Measurements from ENCODE around the gene PASK.
"Not testable (repeated sequence)": the region's sequence is repeated elsewhere in the genome, so short reads cannot be mapped to it uniquely, and the experiment has no call there.

The PASK gene

DNA sequence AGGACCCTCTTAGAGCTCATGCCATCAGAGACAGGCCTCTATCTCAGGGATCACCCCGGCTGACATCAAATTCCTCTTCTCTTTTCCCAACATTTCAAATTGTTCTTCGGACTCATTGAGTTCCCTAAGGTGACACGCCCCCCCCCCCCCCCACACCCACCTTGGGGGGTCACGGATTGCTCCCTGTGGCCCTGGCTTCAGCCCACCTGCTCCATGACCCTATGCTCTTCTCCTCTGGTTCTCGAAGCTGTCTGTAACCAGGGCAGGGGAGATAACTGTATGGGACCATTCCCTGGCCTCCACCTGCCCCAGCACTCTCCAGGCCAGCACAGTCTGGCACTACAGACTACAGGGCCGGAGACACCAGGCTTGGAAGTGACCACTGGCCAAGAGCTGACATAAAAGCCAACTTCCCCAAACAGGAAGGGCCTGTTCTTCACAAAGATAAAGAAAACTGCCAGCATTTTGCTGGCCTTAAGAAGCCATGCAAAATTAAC lies 54.3 kb downstream of the PASK start:
- H3K9ac ChIP-seq (ENCODE audit: low read depth, low read length): peak overlapping the region; percentile 33; the same call in 1 of the 2 replicates
- H3K4me1 ChIP-seq (ENCODE audit: insufficient read depth, low read length): peaks cover 11% of the 10 kb centered on the region
- H3K27ac ChIP-seq (ENCODE audit: low read length): no peak overlapping the region
- H3K27me3 ChIP-seq (ENCODE audit: insufficient read depth, low read length): no peaks in the 10 kb centered on the region
- no peaks in the 10 kb centered on the region for H3K9me3 ChIP-seq (ENCODE audit: insufficient read depth, low read depth, low read length)
- peaks cover 85% of the 10 kb centered on the region for H3K36me3 ChIP-seq (ENCODE audit: insufficient read depth, low read depth, low read length)
- H3K4me3 ChIP-seq (ENCODE audit: low read length): no peak overlapping the region

DNA sequence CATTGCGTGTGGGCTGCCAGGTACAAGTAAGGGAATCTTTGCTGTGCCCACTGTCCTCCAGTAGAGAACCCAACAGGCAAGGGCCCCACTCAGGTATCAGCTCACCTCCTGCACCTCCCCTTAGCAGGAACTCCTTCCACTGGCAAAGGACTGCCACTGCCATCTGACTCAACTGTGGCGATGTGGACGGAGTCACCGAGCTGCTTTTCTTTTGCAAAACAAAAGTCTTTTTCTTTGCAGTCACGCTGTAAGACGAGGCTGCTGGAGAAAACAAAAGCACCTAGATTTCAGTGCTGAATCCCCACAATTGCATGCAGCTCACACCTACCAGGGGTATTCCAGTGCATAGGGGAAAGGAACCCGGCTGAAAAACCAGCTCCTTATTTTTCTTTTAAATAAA lies 55.1 kb downstream of the PASK start:
- peak overlapping the region; percentile 33; the same call in 1 of the 2 replicates for H3K9ac ChIP-seq (ENCODE audit: low read depth, low read length)
- no peaks in the 10 kb centered on the region for H3K27me3 ChIP-seq (ENCODE audit: insufficient read depth, low read length)
- H3K27ac ChIP-seq (ENCODE audit: low read length): no peak overlapping the region
- no peak overlapping the region for H3K4me3 ChIP-seq (ENCODE audit: low read length)
- peaks cover 85% of the 10 kb centered on the region for H3K36me3 ChIP-seq (ENCODE audit: insufficient read depth, low read depth, low read length)
- H3K9me3 ChIP-seq (ENCODE audit: insufficient read depth, low read depth, low read length): no peaks in the 10 kb centered on the region
- H3K4me1 ChIP-seq (ENCODE audit: insufficient read depth, low read length): peaks cover 11% of the 10 kb centered on the region

DNA sequence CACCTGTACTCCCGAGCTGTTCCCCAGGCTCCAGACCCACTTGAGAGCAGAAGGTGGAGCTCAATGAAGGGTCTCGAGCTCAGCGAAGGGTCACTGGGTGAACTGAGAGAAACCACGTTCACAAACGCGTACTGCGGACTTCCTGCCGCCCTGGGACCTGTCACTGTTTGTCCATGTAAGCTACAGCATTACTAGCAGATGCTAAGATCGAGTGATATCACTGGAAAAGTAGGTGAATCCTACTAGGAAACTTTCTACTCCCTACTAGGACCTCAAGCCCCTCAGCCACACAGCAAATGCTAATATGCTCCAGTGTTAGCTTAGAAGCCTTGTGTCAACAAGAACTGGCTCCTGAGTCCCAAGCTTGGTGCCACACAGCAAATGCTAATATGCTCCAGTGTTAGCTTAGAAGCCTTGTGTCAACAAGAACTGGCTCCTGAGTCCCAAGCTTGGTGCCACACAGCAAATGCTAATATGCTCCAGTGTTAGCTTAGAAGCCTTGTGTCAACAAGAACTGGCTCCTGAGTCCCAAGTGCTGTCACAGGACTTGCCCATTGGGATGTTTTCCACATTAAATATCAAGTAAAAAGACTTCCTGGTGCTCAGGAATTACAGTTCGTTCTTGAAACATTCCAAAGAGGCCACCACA lies 56.0 kb downstream of the PASK start:
- not testable (repeated sequence) for H3K4me3 ChIP-seq (ENCODE audit: low read length); H3K9ac ChIP-seq (ENCODE audit: low read depth, low read length); H3K9me3 ChIP-seq (ENCODE audit: insufficient read depth, low read depth, low read length); H3K27ac ChIP-seq (ENCODE audit: low read length); H3K27me3 ChIP-seq (ENCODE audit: insufficient read depth, low read length)
- H3K4me1 ChIP-seq (ENCODE audit: insufficient read depth, low read length): peaks cover 11% of the 10 kb centered on the region
- H3K36me3 ChIP-seq (ENCODE audit: insufficient read depth, low read depth, low read length): peaks cover 88% of the 10 kb centered on the region

GRCh38 chr2:241092677-241093076 lies 56.6 kb downstream of the PASK start:
- Histone ChIP-seq H3K9me3 (ENCODE audit: insufficient read depth, low read depth, low read length) (no peaks in the 10 kb centered on the region), H3K4me1 (ENCODE audit: insufficient read depth, low read length) (peaks cover 11% of the 10 kb centered on the region), H3K36me3 (ENCODE audit: insufficient read depth, low read depth, low read length) (peaks cover 88% of the 10 kb centered on the region), H3K4me3 (ENCODE audit: low read length) (no peak overlapping the region), H3K9ac (ENCODE audit: low read depth, low read length) (no peak overlapping the region), H3K27ac (ENCODE audit: low read length) (no peak overlapping the region), H3K27me3 (ENCODE audit: insufficient read depth, low read length) (no peaks in the 10 kb centered on the region)

- Histone ChIP-seq H3K4me1 (ENCODE audit: insufficient read depth, low read length) (peaks cover 11% of the 10 kb centered on the region), H3K9me3 (ENCODE audit: insufficient read depth, low read depth, low read length) (no peaks in the 10 kb centered on the region), H3K27me3 (ENCODE audit: insufficient read depth, low read length) (no peaks in the 10 kb centered on the region), H3K9ac (ENCODE audit: low read depth, low read length) (no peak overlapping the region), H3K4me3 (ENCODE audit: low read length) (no peak overlapping the region), H3K36me3 (ENCODE audit: insufficient read depth, low read depth, low read length) (peaks cover 88% of the 10 kb centered on the region), H3K27ac (ENCODE audit: low read length) (no peak overlapping the region)
These were observed 57.4 kb downstream of the PASK start for GRCh38 chr2:241091734-241092445.

DNA sequence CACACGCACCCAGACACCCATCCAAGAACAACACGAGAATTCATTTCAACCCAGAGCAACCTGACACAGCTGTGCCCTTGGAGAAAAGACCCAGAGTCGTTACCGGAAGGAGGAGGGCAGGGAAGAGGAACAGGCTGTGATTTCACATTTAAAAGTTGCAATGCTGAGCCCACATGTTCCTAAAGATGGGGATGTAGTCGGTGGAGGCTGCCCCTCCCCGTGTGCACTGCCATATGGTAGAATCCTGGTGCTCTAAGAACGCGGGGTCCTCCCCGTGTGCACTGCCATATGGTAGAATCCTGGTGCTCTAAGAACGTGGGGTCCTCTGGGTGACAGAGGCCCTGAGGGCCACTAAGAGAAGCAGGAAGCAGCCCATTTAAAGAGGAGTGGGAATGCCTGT lies 58.1 kb downstream of the PASK start:
- no peaks in the 10 kb centered on the region for H3K27me3 ChIP-seq (ENCODE audit: insufficient read depth, low read length)
- H3K36me3 ChIP-seq (ENCODE audit: insufficient read depth, low read depth, low read length): peaks cover 88% of the 10 kb centered on the region
- no peaks in the 10 kb centered on the region for H3K9me3 ChIP-seq (ENCODE audit: insufficient read depth, low read depth, low read length)
- no peak overlapping the region for H3K9ac ChIP-seq (ENCODE audit: low read depth, low read length)
- no peak overlapping the region for H3K4me3 ChIP-seq (ENCODE audit: low read length)
- peaks cover 11% of the 10 kb centered on the region for H3K4me1 ChIP-seq (ENCODE audit: insufficient read depth, low read length)
- H3K27ac ChIP-seq (ENCODE audit: low read length): no peak overlapping the region

GRCh38 chr2:241088791-241089732 lies 60.2 kb downstream of the PASK start:
- no peaks in the 10 kb centered on the region for H3K9me3 ChIP-seq (ENCODE audit: insufficient read depth, low read depth, low read length)
- H3K36me3 ChIP-seq (ENCODE audit: insufficient read depth, low read depth, low read length): peaks cover 76% of the 10 kb centered on the region
- peaks cover 5% of the 10 kb centered on the region; the same call in 1 of the 2 replicates for H3K4me1 ChIP-seq (ENCODE audit: insufficient read depth, low read length)
- no peak overlapping the region for H3K4me3 ChIP-seq (ENCODE audit: low read length)
- H3K27me3 ChIP-seq (ENCODE audit: insufficient read depth, low read length): no peaks in the 10 kb centered on the region
- no peak overlapping the region for H3K27ac ChIP-seq (ENCODE audit: low read length)
- no peak overlapping the region for H3K9ac ChIP-seq (ENCODE audit: low read depth, low read length)

DNA sequence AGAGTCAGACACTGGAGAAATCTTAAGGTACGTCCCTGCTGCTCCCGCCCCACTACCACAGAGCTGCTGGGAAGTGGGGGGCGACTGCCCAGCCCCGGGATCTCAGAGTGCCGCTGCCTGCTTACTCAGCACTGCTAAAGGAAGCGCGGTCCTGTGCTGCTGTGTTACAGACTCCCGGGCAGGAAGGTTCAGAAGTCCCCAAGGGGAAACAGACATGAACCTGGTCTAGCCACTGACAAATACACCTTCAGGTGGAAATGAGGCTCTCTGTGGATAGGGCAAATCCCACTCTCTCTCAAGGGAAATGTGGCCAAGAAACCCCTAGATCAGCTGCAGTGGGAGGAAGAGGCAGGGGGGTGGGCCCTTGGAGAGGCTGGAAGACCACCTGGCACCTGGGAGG lies 60.9 kb downstream of the PASK start:
- Histone ChIP-seq H3K4me1 (ENCODE audit: insufficient read depth, low read length) (no peaks in the 10 kb centered on the region), H3K9me3 (ENCODE audit: insufficient read depth, low read depth, low read length) (no peaks in the 10 kb centered on the region), H3K27me3 (ENCODE audit: insufficient read depth, low read length) (no peaks in the 10 kb centered on the region), H3K4me3 (ENCODE audit: low read length) (no peak overlapping the region), H3K27ac (ENCODE audit: low read length) (no peak overlapping the region), H3K36me3 (ENCODE audit: insufficient read depth, low read depth, low read length) (peaks cover 69% of the 10 kb centered on the region), H3K9ac (ENCODE audit: low read depth, low read length) (no peak overlapping the region)

DNA sequence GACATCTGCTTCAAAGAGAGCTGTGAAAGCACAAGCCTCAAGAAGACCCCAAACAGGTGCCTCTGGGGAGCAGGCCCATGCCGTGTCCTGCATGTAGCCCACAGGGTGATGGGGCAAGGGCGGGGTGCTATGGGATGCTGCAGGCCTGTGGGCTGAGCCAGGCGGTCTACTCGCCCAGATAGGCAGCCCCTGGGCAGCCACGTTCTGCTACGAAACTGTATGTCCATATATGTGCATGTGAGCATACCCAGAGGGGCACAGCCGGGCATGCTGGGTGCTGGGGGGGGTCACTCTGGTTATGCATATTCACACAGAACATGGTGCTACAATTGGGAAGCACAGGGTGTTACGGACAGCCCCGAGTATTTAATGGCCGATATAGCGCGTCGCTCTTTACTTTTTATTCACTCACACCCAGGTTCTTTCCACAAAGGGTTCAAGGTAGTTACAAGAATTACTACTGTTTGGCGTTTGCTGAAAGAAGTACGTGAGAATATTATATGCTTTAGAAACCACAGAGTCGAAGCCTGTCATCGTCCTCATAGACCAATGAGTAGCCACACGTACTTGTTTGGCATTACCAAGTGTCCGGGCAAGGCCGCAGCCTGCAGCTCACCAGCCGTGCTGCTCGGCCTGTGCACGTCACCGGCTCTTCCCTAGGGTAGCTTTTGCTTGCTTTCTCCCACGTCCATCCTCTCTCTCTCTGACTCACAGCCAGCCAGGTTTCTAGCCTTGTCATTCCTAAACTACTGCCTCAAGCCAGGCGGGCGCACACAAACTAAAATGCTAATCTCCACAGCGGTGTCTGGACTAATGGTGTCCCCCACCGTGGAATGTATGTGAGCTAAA lies 61.6 kb downstream of the PASK start:
- no peak overlapping the region for H3K4me3 ChIP-seq (ENCODE audit: low read length)
- no peaks in the 10 kb centered on the region for H3K9me3 ChIP-seq (ENCODE audit: insufficient read depth, low read depth, low read length)
- H3K36me3 ChIP-seq (ENCODE audit: insufficient read depth, low read depth, low read length): peaks cover 64% of the 10 kb centered on the region
- H3K4me1 ChIP-seq (ENCODE audit: insufficient read depth, low read length): no peaks in the 10 kb centered on the region
- H3K27me3 ChIP-seq (ENCODE audit: insufficient read depth, low read length): no peaks in the 10 kb centered on the region
- no peak overlapping the region for H3K9ac ChIP-seq (ENCODE audit: low read depth, low read length)
- no peak overlapping the region for H3K27ac ChIP-seq (ENCODE audit: low read length)

DNA sequence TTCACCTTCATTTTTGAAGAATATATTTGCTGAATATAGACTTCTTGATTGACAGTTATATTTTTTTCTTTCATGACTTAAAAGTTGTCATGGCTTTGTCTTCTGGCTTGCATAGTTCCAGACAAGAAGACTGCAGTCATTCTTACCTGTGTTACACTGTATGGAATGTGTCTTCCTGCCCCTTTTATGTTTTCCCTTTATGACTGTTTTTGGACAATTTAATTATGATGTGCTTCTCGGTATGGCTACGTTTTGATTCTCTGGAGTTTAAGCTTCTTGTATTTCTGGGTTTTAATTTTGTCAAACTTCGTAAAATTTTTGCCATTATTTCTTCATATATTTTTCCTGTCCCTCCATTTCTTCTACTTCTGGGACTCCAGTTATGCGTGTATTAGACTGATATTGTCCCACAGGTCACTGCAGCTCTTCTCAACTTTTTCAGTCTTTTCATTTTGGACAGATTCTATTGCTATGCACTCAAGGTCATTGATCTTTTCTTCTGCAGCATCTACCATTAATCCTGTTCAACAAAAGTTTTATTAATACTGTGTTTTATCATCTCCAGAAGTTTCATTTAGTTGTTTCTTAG lies 64.3 kb downstream of the PASK start:
- H3K9ac ChIP-seq (ENCODE audit: low read depth, low read length): no peak overlapping the region
- peaks cover 39% of the 10 kb centered on the region for H3K36me3 ChIP-seq (ENCODE audit: insufficient read depth, low read depth, low read length)
- H3K27me3 ChIP-seq (ENCODE audit: insufficient read depth, low read length): no peaks in the 10 kb centered on the region
- H3K4me3 ChIP-seq (ENCODE audit: low read length): no peak overlapping the region
- H3K27ac ChIP-seq (ENCODE audit: low read length): no peak overlapping the region
- no peaks in the 10 kb centered on the region for H3K4me1 ChIP-seq (ENCODE audit: insufficient read depth, low read length)
- H3K9me3 ChIP-seq (ENCODE audit: insufficient read depth, low read depth, low read length): no peaks in the 10 kb centered on the region

DNA sequence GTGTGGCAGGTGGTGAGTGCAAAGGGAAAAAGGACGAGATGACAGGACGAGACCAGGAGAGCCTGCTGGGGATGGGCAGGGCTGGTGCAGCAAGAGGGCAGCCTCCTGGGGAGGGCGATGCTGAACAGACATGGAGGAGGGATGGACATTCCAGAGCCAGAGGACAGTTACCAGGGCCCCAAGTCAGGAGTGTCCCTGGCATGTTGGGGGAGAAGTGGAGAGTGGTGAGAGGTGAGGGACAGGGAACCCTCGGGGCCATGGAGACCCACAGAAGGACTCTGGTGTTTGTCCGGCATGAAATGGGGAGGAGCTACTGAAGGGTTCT lies 66.2 kb downstream of the PASK start:
- Histone ChIP-seq H3K4me1 (ENCODE audit: insufficient read depth, low read length) (no peaks in the 10 kb centered on the region), H3K27me3 (ENCODE audit: insufficient read depth, low read length) (no peaks in the 10 kb centered on the region), H3K27ac (ENCODE audit: low read length) (no peak overlapping the region), H3K9ac (ENCODE audit: low read depth, low read length) (no peak overlapping the region), H3K4me3 (ENCODE audit: low read length) (no peak overlapping the region), H3K9me3 (ENCODE audit: insufficient read depth, low read depth, low read length) (no peaks in the 10 kb centered on the region), H3K36me3 (ENCODE audit: insufficient read depth, low read depth, low read length) (peaks cover 20% of the 10 kb centered on the region)

Measured in iPS-20b (cell line).